Measurements from ENCODE around the gene APOBEC4. TPM values are rescaled to one million over a fixed set of nuclear protein-coding genes. Genes with fewer than 3 reads are reported as not detected.
A peak's percentile ranks its signal among the peaks of the same experiment; 100 is the strongest.

APOBEC4 gene
- total and polyA plus RNA-seq, 10 of the 15 experiments (the other 5 are each of a cell fraction or from before 2014, with no cell fraction given) = 0.04 to 0.25 (median 0.06) TPM; not detected in 5

DNA sequence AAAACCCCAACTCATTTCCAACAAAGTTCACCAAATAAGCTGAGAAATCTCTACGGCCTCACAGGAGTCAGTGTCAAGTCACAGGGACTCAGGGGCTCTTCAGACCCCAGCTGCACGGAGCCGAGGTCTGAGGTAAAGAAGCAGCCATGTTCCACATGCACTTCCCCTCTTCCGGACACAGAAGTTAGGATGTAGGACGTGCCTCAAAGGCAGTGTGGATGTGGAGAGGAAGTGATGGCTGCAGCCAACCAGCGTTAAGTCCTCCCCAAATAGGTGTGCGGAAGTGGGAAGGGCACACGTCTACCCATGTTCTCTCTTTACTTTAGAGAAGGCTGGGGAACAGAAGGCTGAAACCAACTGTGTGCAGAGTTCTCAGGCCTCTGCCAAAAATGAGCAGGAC is 48.3 kb downstream of the APOBEC4 start:
- in situ Hi-C loops (cut with MboI) (no loop called here), intact Hi-C loops (cut with micrococcal nuclease; ENCODE audit: unreplicated experiment) (loop anchor here (1.0 to 5.0 kb wide), 4 partner anchors 15 to 237 kb away; partner anchors contain the start of genes ARPC5, NCF2 and SMG7)
- DNase-seq (ENCODE audit: low read depth, low spot score) = no peak
- Histone ChIP-seq H3K4me2 (ENCODE audit: control insufficient read depth, insufficient read depth) (peak overlapping the region; percentile 42), H3K4me3 (no peak overlapping the region), H4K20me1 (ENCODE audit: control insufficient read depth, insufficient read depth) (no peaks in the 10 kb centered on the region), H3K9me3 (replicated peaks; ENCODE audit: control insufficient read depth, insufficient read depth, low read length) (no peaks in the 10 kb centered on the region; the same call in 1 of the 3 replicates), H3K36me3 (ENCODE audit: control insufficient read depth in 2 of 2, insufficient read depth in 2 of 2, low read length in 1 of 2) (no peaks in the 10 kb centered on the region), H3K27ac (ENCODE audit: control insufficient read depth, insufficient read depth) (peak overlapping the region; percentile 64), H3K9ac (ENCODE audit: control insufficient read depth, insufficient read depth, low read length) (no peak overlapping the region), H3K4me1 (ENCODE audit: control insufficient read depth, insufficient read depth, low read length) (peaks cover 65% of the 10 kb centered on the region), H2AFZ (ENCODE audit: control insufficient read depth, low read depth, low read length) (peak overlapping the region; percentile 31), H3K79me2 (ENCODE audit: control insufficient read depth, insufficient read depth, low read length) (no peaks in the 10 kb centered on the region), H3K27me3 (replicated peaks in 1 of 2; ENCODE audit: control insufficient read depth in 2 of 2, insufficient read depth in 2 of 2, low read length in 1 of 2) (no peaks in the 10 kb centered on the region)
- SMC1A ChIA-PET (ENCODE audit: uncharacterized antibody, unreplicated experiment) = interaction anchor here (0.8 to 12.6 kb wide), 15 partner anchors 15 to 293 kb away, joined by 3 to 363 read pairs (median 3); partner anchors contain the start of gene NCF2
- FAIRE-seq = no peak
- WGBS (ENCODE audit: insufficient coverage, insufficient replicate concordance, low lambda C conversion rate, missing lambda C conversion rate) = 6% methylated on average over 8 of the region's 8 CpGs
- POLR2A ChIA-PET = interaction anchor here (0.8 to 9.4 kb wide), 7 partner anchors 13 to 133 kb away, joined by 3 to 199 read pairs (median 6); partner anchors contain the start of genes ARPC5, NCF2 and SMG7
- CTCF ChIA-PET = interaction anchor here (0.8 to 9.8 kb wide), 12 partner anchors 8 to 311 kb away, joined by 3 to 152 read pairs (median 6); partner anchors contain the start of gene NCF2
- ATAC-seq = peak; percentile 50
- BruUV-seq (replicated peaks) = TSS peak; percentile 82
- RAD21 ChIA-PET (ENCODE audit: unreplicated experiment) = interaction anchor here (0.9 to 8.5 kb wide), 10 partner anchors 14 to 306 kb away, joined by 3 to 188 read pairs (median 6); partner anchors contain the start of genes NCF2 and SMG7
- no peak for TF ChIP-seq ZSCAN29 (IDR thresholded peaks at IDR 0.05)
- no peak for TF ChIP-seq RUNX3 (IDR thresholded peaks at IDR 0.05; ENCODE audit: low read length)
- TF ChIP-seq RFX5 (IDR thresholded peaks at IDR 0.05; ENCODE audit: low read depth, low read length) = no peak
- no peak for TF ChIP-seq RELA (IDR thresholded peaks at IDR 0.05; ENCODE audit: borderline replicate concordance, partially characterized antibody)
- TF ChIP-seq BCL11A (IDR thresholded peaks at IDR 0.05; ENCODE audit: low read depth, low read length) = no peak
- TF ChIP-seq, protein P1, sequence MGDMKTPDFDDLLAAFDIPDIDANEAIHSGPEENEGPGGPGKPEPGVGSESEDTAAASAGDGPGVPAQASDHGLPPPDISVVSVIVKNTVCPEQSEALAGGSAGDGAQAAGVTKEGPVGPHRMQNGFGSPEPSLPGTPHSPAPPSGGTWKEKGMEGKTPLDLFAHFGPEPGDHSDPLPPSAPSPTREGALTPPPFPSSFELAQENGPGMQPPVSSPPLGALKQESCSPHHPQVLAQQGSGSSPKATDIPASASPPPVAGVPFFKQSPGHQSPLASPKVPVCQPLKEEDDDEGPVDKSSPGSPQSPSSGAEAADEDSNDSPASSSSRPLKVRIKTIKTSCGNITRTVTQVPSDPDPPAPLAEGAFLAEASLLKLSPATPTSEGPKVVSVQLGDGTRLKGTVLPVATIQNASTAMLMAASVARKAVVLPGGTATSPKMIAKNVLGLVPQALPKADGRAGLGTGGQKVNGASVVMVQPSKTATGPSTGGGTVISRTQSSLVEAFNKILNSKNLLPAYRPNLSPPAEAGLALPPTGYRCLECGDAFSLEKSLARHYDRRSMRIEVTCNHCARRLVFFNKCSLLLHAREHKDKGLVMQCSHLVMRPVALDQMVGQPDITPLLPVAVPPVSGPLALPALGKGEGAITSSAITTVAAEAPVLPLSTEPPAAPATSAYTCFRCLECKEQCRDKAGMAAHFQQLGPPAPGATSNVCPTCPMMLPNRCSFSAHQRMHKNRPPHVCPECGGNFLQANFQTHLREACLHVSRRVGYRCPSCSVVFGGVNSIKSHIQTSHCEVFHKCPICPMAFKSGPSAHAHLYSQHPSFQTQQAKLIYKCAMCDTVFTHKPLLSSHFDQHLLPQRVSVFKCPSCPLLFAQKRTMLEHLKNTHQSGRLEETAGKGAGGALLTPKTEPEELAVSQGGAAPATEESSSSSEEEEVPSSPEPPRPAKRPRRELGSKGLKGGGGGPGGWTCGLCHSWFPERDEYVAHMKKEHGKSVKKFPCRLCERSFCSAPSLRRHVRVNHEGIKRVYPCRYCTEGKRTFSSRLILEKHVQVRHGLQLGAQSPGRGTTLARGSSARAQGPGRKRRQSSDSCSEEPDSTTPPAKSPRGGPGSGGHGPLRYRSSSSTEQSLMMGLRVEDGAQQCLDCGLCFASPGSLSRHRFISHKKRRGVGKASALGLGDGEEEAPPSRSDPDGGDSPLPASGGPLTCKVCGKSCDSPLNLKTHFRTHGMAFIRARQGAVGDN (IDR thresholded peaks at IDR 0.05) = peak; percentile 83
- no peak for TF ChIP-seq EP300 (IDR thresholded peaks at IDR 0.05; ENCODE audit: borderline replicate concordance in 1 of 2, control insufficient read depth in 1 of 2, low read depth in 2 of 2, low read length in 2 of 2)
- no peak for TF ChIP-seq SMAD1 (IDR thresholded peaks at IDR 0.05; ENCODE audit: low read depth, partially characterized antibody)
- TF ChIP-seq TARDBP (IDR thresholded peaks at IDR 0.05; ENCODE audit: borderline replicate concordance) = no peak
- TF ChIP-seq CREM (IDR thresholded peaks at IDR 0.05; ENCODE audit: low read depth) = no peak
- TF ChIP-seq SMARCA5 (IDR thresholded peaks at IDR 0.05) = peak; percentile 80; the same call in 1 of the 2 replicates
- TF ChIP-seq WRNIP1 (IDR thresholded peaks at IDR 0.05; ENCODE audit: borderline replicate concordance, low read depth, low read length) = no peak
- TF ChIP-seq, protein P2, sequence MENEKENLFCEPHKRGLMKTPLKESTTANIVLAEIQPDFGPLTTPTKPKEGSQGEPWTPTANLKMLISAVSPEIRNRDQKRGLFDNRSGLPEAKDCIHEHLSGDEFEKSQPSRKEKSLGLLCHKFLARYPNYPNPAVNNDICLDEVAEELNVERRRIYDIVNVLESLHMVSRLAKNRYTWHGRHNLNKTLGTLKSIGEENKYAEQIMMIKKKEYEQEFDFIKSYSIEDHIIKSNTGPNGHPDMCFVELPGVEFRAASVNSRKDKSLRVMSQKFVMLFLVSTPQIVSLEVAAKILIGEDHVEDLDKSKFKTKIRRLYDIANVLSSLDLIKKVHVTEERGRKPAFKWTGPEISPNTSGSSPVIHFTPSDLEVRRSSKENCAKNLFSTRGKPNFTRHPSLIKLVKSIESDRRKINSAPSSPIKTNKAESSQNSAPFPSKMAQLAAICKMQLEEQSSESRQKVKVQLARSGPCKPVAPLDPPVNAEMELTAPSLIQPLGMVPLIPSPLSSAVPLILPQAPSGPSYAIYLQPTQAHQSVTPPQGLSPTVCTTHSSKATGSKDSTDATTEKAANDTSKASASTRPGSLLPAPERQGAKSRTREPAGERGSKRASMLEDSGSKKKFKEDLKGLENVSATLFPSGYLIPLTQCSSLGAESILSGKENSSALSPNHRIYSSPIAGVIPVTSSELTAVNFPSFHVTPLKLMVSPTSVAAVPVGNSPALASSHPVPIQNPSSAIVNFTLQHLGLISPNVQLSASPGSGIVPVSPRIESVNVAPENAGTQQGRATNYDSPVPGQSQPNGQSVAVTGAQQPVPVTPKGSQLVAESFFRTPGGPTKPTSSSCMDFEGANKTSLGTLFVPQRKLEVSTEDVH (IDR thresholded peaks at IDR 0.05; ENCODE audit: low read depth, partially characterized antibody) = no peak
- TF ChIP-seq RB1 (IDR thresholded peaks at IDR 0.05; ENCODE audit: borderline replicate concordance) = no peak
- peak; percentile 50; the same call in 1 of the 2 replicates for TF ChIP-seq YY1 (IDR thresholded peaks at IDR 0.05; ENCODE audit: low read depth, low read length)
